HEK293 (cell line): ENCODE data around the gene DIDO1.

ENCODE experiments used
- CTCF ChIA-PET: fragments of 350-600 bp; formaldehyde crosslinking; extraction: SDS; loops from one replicate; lab custom pipeline; 2021; ENCODE audit warnings: antibody characterized with exemption; lab: Yijun Ruan, JAX
- POLR2A ChIA-PET: fragments of 300-600 bp; formaldehyde crosslinking; extraction: SDS; loops from one replicate; lab custom pipeline; 2020; ENCODE audit warnings: antibody characterized with exemption, inconsistent platforms; lab: Yijun Ruan, JAX
- H3K27ac ChIP-seq: fragments of 200-500 bp; sonication (Bioruptor generic); 2 replicates; pipeline ENCODE4 v1.5.1; 2014; ENCODE audit warnings: low read depth, low read length, control low read depth, inconsistent platforms; ENCODE audit errors: extremely low read depth
- H3K36me3 ChIP-seq, 2 experiments: fragments of 200-500 bp in 1 of 2; sonication (Bioruptor generic) in 1 of 2; 1 replicate in 1 of 2; 2 replicates in 1 of 2; pipeline ENCODE4 v1.5.1; 2014 to 2017; ENCODE audit warnings: inconsistent platforms in 2 of 2, low read length in 2 of 2; ENCODE audit not compliant: control insufficient read depth in 2 of 2, insufficient read depth in 1 of 2
- H3K4me1 ChIP-seq: fragments of 200-500 bp; sonication (Bioruptor generic); 2 replicates; pipeline ENCODE4 v1.5.1; 2014; ENCODE audit warnings: mild to moderate bottlenecking, low read length, inconsistent platforms; ENCODE audit not compliant: control insufficient read depth, insufficient read depth
- H3K4me3 ChIP-seq: 2 replicates; pipeline ENCODE4 v1.5.1; 2011; ENCODE audit warnings: low read depth, mild to moderate bottlenecking, control low read depth, low read length, moderate library complexity
- H3K9me3 ChIP-seq: fragments of 200-500 bp; sonication (Bioruptor generic); 2 replicates; pipeline ENCODE4 v1.5.1; 2014; ENCODE audit warnings: low read depth, low read length, inconsistent platforms; ENCODE audit not compliant: control insufficient read depth, insufficient read depth
- EGR2 ChIP-seq: fragments of 450-650 bp; formaldehyde crosslinking; IDR thresholded peaks from 2 replicates; pipeline ENCODE4 v1.5.1; 2016; ENCODE audit warnings: low read depth, missing biosample characterization, missing genetic modification characterization
- HOXA7 ChIP-seq: sonication (generic); formaldehyde crosslinking; IDR thresholded peaks from 2 replicates; pipeline ENCODE4 v1.8.1; 2022; ENCODE audit warnings: missing genetic modification reagents, borderline replicate concordance
- KLF1 ChIP-seq: fragments of 450-650 bp; formaldehyde crosslinking; IDR thresholded peaks from 2 replicates; pipeline ENCODE4 v1.5.1; 2016; ENCODE audit warnings: missing biosample characterization, missing genetic modification characterization
- KLF16 ChIP-seq: fragments of 450-650 bp; formaldehyde crosslinking; IDR thresholded peaks from 2 replicates; pipeline ENCODE4 v1.5.1; 2017; ENCODE audit warnings: missing biosample characterization, missing genetic modification characterization
- YY1 ChIP-seq: fragments of 450-650 bp; formaldehyde crosslinking; IDR thresholded peaks from 2 replicates; pipeline ENCODE4 v1.5.1; 2018; ENCODE audit warnings: missing biosample characterization, missing genetic modification characterization
- ZBTB1 ChIP-seq: fragments of 450-650 bp; formaldehyde crosslinking; IDR thresholded peaks from 2 replicates; pipeline ENCODE4 v1.5.1; 2016; ENCODE audit warnings: missing biosample characterization, missing genetic modification characterization
- ZBTB20 ChIP-seq: fragments of 450-650 bp; formaldehyde crosslinking; IDR thresholded peaks from 2 replicates; pipeline ENCODE4 v1.5.1; 2016; ENCODE audit warnings: missing biosample characterization, missing genetic modification characterization
- ZFHX2 ChIP-seq: fragments of 450-650 bp; formaldehyde crosslinking; conservative IDR thresholded peaks from 2 replicates; pipeline ENCODE4 v1.5.1; 2016; ENCODE audit warnings: missing biosample characterization, missing genetic modification characterization
- ZNF10 ChIP-seq: fragments of 450-650 bp; formaldehyde crosslinking; IDR thresholded peaks from 2 replicates; pipeline ENCODE4 v1.5.1; 2017; ENCODE audit warnings: missing biosample characterization, missing genetic modification characterization
- ZNF114 ChIP-seq: fragments of 450-650 bp; formaldehyde crosslinking; IDR thresholded peaks from 2 replicates; pipeline ENCODE4 v1.5.0; 2017; ENCODE audit warnings: missing biosample characterization, missing genetic modification characterization
- ZNF140 ChIP-seq: fragments of 450-650 bp; formaldehyde crosslinking; IDR thresholded peaks from 2 replicates; pipeline ENCODE4 v1.5.1; 2016; ENCODE audit warnings: missing biosample characterization, missing genetic modification characterization
- ZNF169 ChIP-seq: fragments of 450-650 bp; formaldehyde crosslinking; IDR thresholded peaks from 2 replicates; pipeline ENCODE4 v1.5.1; 2016; ENCODE audit warnings: missing biosample characterization, missing genetic modification characterization
- ZNF202 ChIP-seq: fragments of 450-650 bp; formaldehyde crosslinking; IDR thresholded peaks from 2 replicates; pipeline ENCODE4 v1.5.1; 2016; ENCODE audit warnings: missing biosample characterization, missing genetic modification characterization, borderline replicate concordance
- ZNF558 ChIP-seq: fragments of 450-650 bp; formaldehyde crosslinking; IDR thresholded peaks from 2 replicates; pipeline ENCODE4 v1.5.1; 2016; ENCODE audit warnings: missing biosample characterization, missing genetic modification characterization
- ZNF561 ChIP-seq: fragments of 450-650 bp; IDR thresholded peaks from 2 replicates; pipeline ENCODE4 v1.5.1; 2018; ENCODE audit warnings: missing biosample characterization, missing genetic modification characterization, borderline replicate concordance
- ZNF626 ChIP-seq: fragments of 450-650 bp; sonication (Bioruptor Pico); formaldehyde crosslinking; IDR thresholded peaks from 2 replicates; pipeline ENCODE4 v1.5.1; 2018; ENCODE audit warnings: missing biosample characterization, missing genetic modification characterization, inconsistent platforms
- ZNF701 ChIP-seq: fragments of 450-650 bp; formaldehyde crosslinking; IDR thresholded peaks from 2 replicates; pipeline ENCODE4 v1.5.1; 2016; ENCODE audit warnings: missing biosample characterization, missing genetic modification characterization
- ZNF707 ChIP-seq: fragments of 450-650 bp; formaldehyde crosslinking; IDR thresholded peaks from 2 replicates; pipeline ENCODE4 v1.5.1; 2016; ENCODE audit warnings: missing biosample characterization, missing genetic modification characterization
- ZNF792 ChIP-seq: fragments of 450-650 bp; formaldehyde crosslinking; IDR thresholded peaks from 2 replicates; pipeline ENCODE4 v1.5.1; 2016; ENCODE audit warnings: missing biosample characterization, missing genetic modification characterization
- ZSCAN23 ChIP-seq: fragments of 450-650 bp; formaldehyde crosslinking; IDR thresholded peaks from 2 replicates; pipeline ENCODE4 v1.5.1; 2016; ENCODE audit warnings: missing biosample characterization, missing genetic modification characterization
- TF ChIP-seq, protein P1 (sequence below): fragments of 450-650 bp; formaldehyde crosslinking; IDR thresholded peaks from 2 replicates; pipeline ENCODE4 v1.5.1; 2016; ENCODE audit warnings: missing biosample characterization, missing genetic modification characterization
- TF ChIP-seq, protein P2 (sequence below): fragments of 450-650 bp; formaldehyde crosslinking; IDR thresholded peaks from 2 replicates; pipeline ENCODE4 v1.5.1; 2017; ENCODE audit warnings: missing biosample characterization, mild to moderate bottlenecking, missing genetic modification characterization, moderate library complexity
- TF ChIP-seq, protein P3 (sequence below): fragments of 450-650 bp; formaldehyde crosslinking; IDR thresholded peaks from 2 replicates; pipeline ENCODE4 v1.5.1; 2017; ENCODE audit warnings: missing biosample characterization, missing genetic modification characterization

The DIDO1 gene

DNA sequence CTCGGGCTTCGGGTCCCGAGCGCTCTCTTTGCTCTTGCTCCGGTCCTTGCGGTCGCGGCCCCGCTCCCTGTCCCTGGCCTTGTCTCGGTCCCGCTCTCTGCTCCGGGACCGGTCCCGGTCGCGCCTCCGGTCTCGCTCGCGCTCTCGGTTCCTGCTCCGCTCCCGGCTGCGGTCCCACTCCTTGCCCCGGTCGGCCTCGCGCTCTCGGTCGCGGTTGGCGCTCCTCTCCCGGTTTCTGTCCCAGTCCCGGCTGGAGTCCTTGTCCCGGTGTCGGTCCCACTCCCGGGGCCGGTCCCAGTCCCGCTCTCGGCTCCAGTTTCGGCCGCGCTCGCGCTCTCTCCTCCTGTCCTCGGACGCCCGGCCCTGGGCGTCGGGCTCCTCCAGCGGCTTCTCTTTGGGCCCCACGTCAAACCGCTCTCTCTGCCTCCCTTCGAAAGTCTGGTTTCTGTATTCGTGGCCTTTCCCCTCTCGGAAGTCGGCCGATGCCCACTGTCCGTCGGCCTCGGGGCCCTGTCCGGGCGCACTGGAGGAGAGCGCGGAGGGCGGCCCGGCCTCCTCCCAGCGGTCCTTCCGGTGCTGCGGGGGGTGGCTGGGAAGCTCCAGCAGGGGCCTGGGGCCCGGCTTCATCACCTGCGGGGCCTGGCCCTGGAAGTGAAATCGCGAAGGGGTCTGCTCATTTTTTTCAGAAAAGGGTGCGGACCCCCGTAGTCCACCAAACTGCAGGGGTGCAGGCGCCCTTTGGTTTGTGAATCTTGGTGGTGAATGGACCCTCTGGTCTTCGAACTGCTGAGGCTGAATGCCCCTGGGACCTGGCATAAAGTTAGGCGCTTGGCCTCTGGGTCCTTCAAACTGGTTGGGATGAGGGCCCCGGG, 46.8 kb downstream of the DIDO1 start:
- Histone ChIP-seq H3K4me3 (no peak overlapping the region), H3K27ac (no peak overlapping the region), H3K36me3 (peaks cover 0 to 20% of the 10 kb centered on the region in 2 experiments; a peak in 1 of 3 replicates), H3K4me1 (no peaks in the 10 kb centered on the region), H3K9me3 (no peaks in the 10 kb centered on the region)
- TF ChIP-seq ZNF140 (tag by site-specific recombination) (no peak), ZNF202 (tag by site-specific recombination) (peak; percentile 87)
- POLR2A ChIA-PET: no interaction called here
- CTCF ChIA-PET: no interaction called here

DNA sequence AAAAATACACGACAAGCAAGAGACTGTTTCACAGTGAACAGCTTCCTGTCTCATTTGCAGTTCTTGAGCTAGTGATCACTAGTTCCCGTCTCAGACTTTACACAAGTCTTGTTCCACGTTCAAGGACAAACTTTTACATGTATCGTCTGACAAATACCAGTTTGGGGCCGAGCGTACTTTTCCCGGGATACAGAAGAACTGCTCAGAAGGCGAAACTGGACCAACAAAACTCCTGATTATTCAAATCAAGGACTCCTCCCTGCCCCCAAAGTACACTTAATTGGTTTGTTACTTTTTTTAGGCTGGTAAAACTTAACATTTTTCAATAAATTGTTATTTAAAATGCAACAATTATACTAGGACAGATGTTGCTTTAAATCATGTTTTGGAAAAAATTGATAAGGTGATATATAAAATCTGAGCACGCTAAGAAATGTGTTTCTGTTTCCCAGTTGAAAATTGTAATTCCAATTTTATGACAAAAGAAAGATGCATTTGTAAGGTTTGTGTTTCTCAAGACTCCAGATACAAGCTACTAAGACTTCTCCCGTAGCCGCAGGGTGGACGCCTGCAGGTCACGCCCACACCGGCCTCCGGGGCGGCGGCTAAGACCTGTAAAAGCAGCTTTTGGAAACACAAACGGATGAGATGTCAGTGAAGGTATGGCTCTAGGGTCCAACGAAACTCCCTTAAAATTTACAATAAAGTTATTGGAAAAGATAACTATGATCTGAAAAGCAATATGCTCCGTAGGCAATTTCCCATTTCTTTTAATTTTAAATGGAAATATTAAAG, 47.9 kb downstream of the DIDO1 start:
- ChIA-PET CTCF (interaction anchor here (0.5 kb wide), 1 partner anchor 13 kb away, joined by 3 read pairs; no protein-coding TSS in a partner anchor), POLR2A (no interaction called here)
- no peaks in the 10 kb centered on the region for H3K9me3 ChIP-seq
- peaks cover 0 to 20% of the 10 kb centered on the region in 2 experiments; a peak in 1 of 3 replicates for H3K36me3 ChIP-seq
- TF ChIP-seq ZFHX2 (tag by site-specific recombination) (0 out of 2 replicates have a peak, but pooled peaks have one; percentile 6), ZNF561 (no peak), KLF16 (tag by site-specific recombination) (no peak), ZNF792 (tag by site-specific recombination) (no peak), ZBTB1 (tag by site-specific recombination) (no peak), ZSCAN23 (tag by site-specific recombination) (no peak), ZNF701 (tag by site-specific recombination) (no peak), ZNF202 (tag by site-specific recombination) (no peak), ZNF558 (tag by site-specific recombination) (no peak), ZNF169 (tag by site-specific recombination) (no peak), EGR2 (peak; percentile 50; the same call in 1 of the 2 replicates), HOXA7 (CRISPR knock-in tag) (no peak), ZNF114 (tag by site-specific recombination) (no peak)
- TF ChIP-seq, protein P1, sequence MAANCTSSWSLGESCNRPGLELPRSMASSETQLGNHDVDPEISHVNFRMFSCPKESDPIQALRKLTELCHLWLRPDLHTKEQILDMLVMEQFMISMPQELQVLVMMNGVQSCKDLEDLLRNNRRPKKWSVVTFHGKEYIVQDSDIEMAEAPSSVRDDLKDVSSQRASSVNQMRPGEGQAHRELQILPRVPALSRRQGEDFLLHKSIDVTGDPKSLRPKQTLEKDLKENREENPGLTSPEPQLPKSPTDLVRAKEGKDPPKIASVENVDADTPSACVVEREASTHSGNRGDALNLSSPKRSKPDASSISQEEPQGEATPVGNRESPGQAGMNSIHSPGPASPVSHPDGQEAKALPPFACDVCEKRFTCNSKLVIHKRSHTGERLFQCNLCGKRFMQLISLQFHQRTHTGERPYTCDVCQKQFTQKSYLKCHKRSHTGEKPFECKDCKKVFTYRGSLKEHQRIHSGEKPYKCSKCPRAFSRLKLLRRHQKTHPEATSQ (tag by site-specific recombination): no peak
- H3K4me1 ChIP-seq: no peaks in the 10 kb centered on the region
- H3K4me3 ChIP-seq: no peak overlapping the region
- no peak overlapping the region for H3K27ac ChIP-seq

GRCh38 chr20:62876902-62877816, 49.1 kb downstream of the DIDO1 start:
- Histone ChIP-seq H3K36me3 (peaks cover 0 to 20% of the 10 kb centered on the region in 2 experiments; a peak in 1 of 3 replicates), H3K27ac (no peak overlapping the region)
- CTCF ChIA-PET: interaction anchor here (0.5 to 1.1 kb wide), 5 partner anchors 17 to 178 kb away, joined by 3 to 5 read pairs (median 3); no protein-coding TSS in a partner anchor
- TF ChIP-seq, protein P2, sequence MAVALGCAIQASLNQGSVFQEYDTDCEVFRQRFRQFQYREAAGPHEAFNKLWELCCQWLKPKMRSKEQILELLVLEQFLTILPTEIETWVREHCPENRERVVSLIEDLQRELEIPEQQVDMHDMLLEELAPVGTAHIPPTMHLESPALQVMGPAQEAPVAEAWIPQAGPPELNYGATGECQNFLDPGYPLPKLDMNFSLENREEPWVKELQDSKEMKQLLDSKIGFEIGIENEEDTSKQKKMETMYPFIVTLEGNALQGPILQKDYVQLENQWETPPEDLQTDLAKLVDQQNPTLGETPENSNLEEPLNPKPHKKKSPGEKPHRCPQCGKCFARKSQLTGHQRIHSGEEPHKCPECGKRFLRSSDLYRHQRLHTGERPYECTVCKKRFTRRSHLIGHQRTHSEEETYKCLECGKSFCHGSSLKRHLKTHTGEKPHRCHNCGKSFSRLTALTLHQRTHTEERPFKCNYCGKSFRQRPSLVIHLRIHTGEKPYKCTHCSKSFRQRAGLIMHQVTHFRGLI (tag by site-specific recombination): peak; percentile 98
- TF ChIP-seq, protein P3, sequence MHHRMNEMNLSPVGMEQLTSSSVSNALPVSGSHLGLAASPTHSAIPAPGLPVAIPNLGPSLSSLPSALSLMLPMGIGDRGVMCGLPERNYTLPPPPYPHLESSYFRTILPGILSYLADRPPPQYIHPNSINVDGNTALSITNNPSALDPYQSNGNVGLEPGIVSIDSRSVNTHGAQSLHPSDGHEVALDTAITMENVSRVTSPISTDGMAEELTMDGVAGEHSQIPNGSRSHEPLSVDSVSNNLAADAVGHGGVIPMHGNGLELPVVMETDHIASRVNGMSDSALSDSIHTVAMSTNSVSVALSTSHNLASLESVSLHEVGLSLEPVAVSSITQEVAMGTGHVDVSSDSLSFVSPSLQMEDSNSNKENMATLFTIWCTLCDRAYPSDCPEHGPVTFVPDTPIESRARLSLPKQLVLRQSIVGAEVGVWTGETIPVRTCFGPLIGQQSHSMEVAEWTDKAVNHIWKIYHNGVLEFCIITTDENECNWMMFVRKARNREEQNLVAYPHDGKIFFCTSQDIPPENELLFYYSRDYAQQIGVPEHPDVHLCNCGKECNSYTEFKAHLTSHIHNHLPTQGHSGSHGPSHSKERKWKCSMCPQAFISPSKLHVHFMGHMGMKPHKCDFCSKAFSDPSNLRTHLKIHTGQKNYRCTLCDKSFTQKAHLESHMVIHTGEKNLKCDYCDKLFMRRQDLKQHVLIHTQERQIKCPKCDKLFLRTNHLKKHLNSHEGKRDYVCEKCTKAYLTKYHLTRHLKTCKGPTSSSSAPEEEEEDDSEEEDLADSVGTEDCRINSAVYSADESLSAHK (tag by site-specific recombination): no peak
- TF ChIP-seq YY1 (tag by site-specific recombination) (no peak), ZNF626 (tag by site-specific recombination) (no peak), ZBTB20 (tag by site-specific recombination) (0 out of 2 replicates have a peak, but pooled peaks have one; percentile 13), ZNF10 (tag by site-specific recombination) (peak; percentile 30; the same call in 1 of the 2 replicates), ZNF707 (no peak), KLF1 (no peak)
- TF ChIP-seq, all 188 proteins: peak for 3
- no peak overlapping the region for H3K4me3 ChIP-seq
- no peaks in the 10 kb centered on the region for H3K4me1 ChIP-seq
- POLR2A ChIA-PET: no interaction called here
- H3K9me3 ChIP-seq: no peaks in the 10 kb centered on the region
